Vagina (tissue), 2 donors: Measurements from ENCODE around the gene SETD2.

ENCODE experiments used
- POLR2A ChIP-seq, 2 donors: fragments of 450-650 bp; IDR thresholded peaks; one replicate each; pipeline ENCODE4 v1.6.1; 2017; ENCODE audit warnings: antibody characterized with exemption in 2 of 2, mild to moderate bottlenecking in 2 of 2, moderate library complexity in 2 of 2
- POLR2AphosphoS5 ChIP-seq, 2 donors: sonication (generic); formaldehyde crosslinking; IDR thresholded peaks; one replicate each; pipeline ENCODE4 v1.9.0; 2017; ENCODE audit warnings: antibody characterized with exemption in 2 of 2, mild to moderate bottlenecking in 2 of 2, low read depth in 1 of 2; ENCODE audit not compliant: insufficient read depth in 1 of 2
- TF ChIP-seq, protein P1 (sequence below), 3 experiments: fragments of 450-650 bp in 2 of 3; fragments of 200-600 bp in 1 of 3; sonication (generic) in 1 of 3; IDR thresholded peaks; one replicate each; pipeline ENCODE4 v1.5.1; 2017 to 2019; ENCODE audit warnings: antibody characterized with exemption in 3 of 3, mild to moderate bottlenecking in 2 of 3, moderate library complexity in 2 of 3

- TF ChIP-seq, protein P1, sequence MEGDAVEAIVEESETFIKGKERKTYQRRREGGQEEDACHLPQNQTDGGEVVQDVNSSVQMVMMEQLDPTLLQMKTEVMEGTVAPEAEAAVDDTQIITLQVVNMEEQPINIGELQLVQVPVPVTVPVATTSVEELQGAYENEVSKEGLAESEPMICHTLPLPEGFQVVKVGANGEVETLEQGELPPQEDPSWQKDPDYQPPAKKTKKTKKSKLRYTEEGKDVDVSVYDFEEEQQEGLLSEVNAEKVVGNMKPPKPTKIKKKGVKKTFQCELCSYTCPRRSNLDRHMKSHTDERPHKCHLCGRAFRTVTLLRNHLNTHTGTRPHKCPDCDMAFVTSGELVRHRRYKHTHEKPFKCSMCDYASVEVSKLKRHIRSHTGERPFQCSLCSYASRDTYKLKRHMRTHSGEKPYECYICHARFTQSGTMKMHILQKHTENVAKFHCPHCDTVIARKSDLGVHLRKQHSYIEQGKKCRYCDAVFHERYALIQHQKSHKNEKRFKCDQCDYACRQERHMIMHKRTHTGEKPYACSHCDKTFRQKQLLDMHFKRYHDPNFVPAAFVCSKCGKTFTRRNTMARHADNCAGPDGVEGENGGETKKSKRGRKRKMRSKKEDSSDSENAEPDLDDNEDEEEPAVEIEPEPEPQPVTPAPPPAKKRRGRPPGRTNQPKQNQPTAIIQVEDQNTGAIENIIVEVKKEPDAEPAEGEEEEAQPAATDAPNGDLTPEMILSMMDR (IDR thresholded peaks at IDR 0.05) = no peak
- no peak for TF ChIP-seq POLR2A (IDR thresholded peaks at IDR 0.05)
- TF ChIP-seq POLR2AphosphoS5 (IDR thresholded peaks at IDR 0.05; ENCODE audit: insufficient read depth in 1 of 2, low read depth in 1 of 2) = no peak
These were observed 185.5 kb downstream of the SETD2 start for GRCh38 chr3:46978381-46978780.
